KBM-7 (cell line): Measurements from ENCODE around the gene MTG1.
"Not testable (repeated sequence)": the region's sequence is repeated elsewhere in the genome, so short reads cannot be mapped to it uniquely, and the experiment has no call there.

Source experiments
- DNase-seq: peaks from one replicate; pipeline ENCODE4 v3.0.0-alpha.2; 2015
- in situ Hi-C: fragments of 300-500 bp; cut with MboI; formaldehyde crosslinking; loops from 2 replicates; pipeline ENCODE4 v1.14.3; 2020; ENCODE audit warnings: low sequenced_read_pairs, low pct_unique_long_range_greater_than_20kb, mixed read lengths

The MTG1 gene

GRCh38 chr10:133358162-133358924 lies 35.6 kb upstream of the MTG1 start:
- no peak for DNase-seq
- in situ Hi-C loops: no loop called here

- in situ Hi-C loops: no loop called here
- no peak for DNase-seq
Measured at GRCh38 chr10:133358925-133359310, 35.0 kb upstream of the MTG1 start.

- no peak for DNase-seq
- in situ Hi-C loops: no loop called here
Measured at GRCh38 chr10:133359554-133359971, 34.4 kb upstream of the MTG1 start.

DNA sequence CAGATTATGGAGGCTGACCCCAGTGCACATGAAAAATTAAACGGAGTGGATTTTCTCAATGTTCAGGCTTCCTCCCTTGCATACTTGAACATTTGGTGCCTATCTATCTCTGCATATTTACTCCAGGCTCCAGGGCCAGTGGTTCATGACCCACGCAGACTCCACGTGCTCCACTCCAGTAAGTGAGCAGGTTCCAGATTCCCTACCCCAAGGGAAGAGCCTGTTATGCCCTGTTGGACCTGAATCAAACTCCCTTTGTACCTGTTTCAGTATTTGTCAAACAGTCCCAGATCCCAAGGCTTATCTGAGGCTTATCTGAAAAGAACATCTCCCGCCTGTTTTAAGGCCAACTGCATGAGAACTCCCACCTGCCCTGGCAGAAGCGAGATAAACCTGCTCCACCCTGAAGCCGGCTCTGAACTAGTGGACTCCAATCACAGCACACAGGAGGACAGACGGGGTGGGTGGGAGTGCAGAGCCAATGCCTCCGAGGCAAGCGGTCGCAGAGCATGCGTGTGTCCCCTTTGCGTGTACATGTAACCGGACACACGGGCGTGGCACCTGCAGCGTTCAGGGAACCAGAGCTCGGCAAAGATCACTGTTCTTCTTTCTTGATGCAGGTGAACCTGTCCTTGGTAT lies 33.9 kb upstream of the MTG1 start:
- DNase-seq: no peak
- in situ Hi-C loops: no loop called here

DNA sequence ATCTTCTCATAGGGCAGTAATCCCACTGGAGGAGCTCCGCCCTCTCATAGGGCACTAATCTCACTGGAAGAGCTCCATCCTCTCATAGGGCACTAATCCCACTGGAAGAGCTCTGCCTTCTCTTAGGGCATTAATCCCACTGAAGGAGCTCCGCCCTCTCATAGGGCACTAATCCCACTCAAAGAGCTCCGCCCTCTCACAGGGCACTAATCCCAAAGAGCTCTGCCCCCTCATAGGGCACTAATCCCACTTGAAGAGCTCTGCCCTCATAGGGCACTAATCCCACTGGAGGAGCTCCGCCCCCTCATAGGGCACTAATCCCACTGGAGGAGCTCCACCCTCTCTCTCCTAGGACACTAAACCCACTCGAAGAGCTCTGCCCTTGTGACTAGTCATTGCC lies 32.7 kb upstream of the MTG1 start:
- in situ Hi-C loops: no loop called here
- no peak for DNase-seq

DNA sequence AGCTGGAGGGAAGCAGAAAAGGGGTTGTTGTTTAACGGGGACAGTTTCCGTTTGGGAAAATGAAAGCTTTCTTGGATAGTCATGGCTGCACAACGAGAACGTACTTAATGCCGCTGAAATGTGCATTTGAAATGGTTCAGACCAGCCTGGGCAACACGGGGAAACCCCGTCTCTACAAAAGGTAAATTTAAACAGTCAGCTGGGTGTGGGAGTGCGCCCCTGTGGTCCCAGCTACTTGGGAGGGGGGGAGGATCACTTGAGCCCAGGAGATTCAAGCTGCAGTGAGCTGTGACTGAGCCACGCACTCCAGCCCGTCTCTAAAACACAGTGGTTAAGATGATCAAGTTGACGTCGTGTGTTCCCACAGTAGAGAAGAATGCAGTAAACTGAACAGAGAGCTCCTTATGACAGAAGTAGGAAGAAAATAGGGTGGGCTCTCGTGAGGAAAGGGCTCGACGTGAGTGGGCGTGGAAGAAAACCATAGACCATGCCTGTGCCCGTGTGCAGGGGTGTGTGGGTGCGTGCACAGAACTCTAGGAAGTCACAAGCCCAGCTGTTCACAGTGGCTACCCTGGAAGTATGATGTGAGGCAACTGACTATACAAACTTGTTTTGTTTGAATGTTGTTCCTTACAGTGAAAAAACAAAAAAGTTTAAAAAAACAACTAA lies 32.0 kb upstream of the MTG1 start:
- in situ Hi-C loops: no loop called here
- no peak for DNase-seq

DNA sequence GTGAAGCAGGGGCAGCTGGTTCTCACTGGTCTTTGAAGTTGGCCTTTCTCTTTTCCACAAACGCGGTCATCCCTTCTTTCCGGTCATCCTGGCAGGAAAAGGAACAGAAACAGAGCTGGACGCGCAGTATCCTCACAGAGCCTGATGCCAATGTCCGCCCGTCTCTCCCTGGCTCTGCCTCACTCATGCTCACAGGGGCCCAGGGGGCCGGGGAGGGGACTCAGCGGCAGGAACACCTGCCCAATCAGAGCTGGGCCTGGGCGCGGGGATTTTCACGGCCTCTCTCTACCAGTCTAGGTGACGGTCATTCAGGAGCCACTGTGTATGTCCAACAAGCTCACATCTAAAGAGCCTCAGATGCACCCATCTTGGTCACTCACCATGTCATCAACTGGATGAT lies 31.1 kb upstream of the MTG1 start:
- no peak for DNase-seq
- in situ Hi-C loops: no loop called here

- no peak for DNase-seq
- in situ Hi-C loops: no loop called here
Measured at GRCh38 chr10:133364645-133365431, 29.1 kb upstream of the MTG1 start.

- DNase-seq: no peak
- in situ Hi-C loops: no loop called here
Measured at GRCh38 chr10:133365461-133366129, 28.4 kb upstream of the MTG1 start.

DNA sequence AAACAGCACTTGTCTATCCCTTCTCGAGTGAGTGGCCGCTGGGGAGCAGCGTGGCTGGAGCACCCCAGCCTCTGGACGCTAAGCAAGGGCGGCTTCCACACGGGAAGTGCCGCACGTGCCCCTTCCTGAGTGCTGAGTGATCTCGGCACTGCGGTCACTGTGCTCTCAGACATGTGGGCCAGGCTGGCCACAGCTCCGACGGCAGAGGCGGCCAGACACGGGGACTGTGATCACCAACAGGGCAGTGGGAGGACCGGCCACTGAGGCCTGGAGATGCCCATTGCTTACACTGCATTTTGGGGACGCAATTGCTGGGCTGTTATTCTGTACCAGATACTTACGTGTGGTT lies 27.9 kb upstream of the MTG1 start:
- in situ Hi-C loops: no loop called here

GRCh38 chr10:133366751-133367150 lies 27.2 kb upstream of the MTG1 start:
- in situ Hi-C loops: no loop called here
- DNase-seq: no peak

More for the DNA sequence above, 27.9 kb upstream of the MTG1 start:
- no peak for DNase-seq

DNA sequence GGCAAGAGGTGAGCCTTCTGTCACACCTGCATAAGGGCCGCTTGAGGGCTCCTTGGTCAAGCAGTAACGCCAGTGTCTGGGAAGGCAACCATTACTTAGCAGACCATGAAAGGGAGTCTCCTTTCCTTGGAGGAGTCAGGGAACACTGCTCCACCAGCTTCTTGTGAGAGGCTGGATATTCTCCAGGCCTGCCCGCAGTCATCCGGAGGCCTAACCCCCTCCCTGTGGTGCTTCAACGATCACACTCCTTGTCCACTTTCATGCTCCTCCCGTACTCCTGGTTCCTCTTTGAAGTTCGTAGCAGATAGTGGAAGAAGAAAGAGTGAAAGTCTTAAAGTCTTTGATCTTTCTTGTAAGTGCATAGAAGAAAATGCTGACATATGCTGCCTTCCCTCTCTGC lies 26.5 kb upstream of the MTG1 start:
- in situ Hi-C loops, DNase-seq: not testable (repeated sequence)

- DNase-seq: no peak
- in situ Hi-C loops: no loop called here
Measured at GRCh38 chr10:133368153-133368552, 25.8 kb upstream of the MTG1 start.

GRCh38 chr10:133370030-133370786 lies 23.7 kb upstream of the MTG1 start:
- in situ Hi-C loops: no loop called here
- no peak for DNase-seq

DNA sequence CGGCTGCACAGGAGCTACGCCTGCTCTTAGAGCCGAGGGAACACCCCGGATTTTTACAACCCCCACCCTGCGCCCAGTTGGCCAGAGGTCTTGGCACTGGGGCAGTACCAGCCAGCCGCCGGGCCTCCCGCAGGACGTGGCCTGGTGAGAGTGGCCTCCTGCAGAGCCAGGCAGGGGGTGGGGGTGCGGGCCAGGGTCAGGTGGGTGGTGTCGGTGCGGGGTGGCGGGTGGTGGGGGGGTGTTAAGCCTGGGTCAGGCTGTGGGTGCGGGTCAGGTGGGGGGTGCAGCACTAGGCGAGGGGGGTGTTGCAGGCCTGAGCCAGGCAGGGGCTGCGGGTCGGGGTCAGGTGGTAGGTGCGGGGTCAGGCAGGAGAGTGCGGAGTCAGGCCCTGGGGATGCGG lies 21.4 kb upstream of the MTG1 start:
- in situ Hi-C loops: no loop called here
- no peak for DNase-seq

- in situ Hi-C loops: no loop called here
- peak; percentile 86 for DNase-seq
Measured at GRCh38 chr10:133373174-133374090, 20.5 kb upstream of the MTG1 start, which contains the start of gene ECHS1. ECHS1 (minus strand) TSS chr10:133373354; CDS start chr10:133373333, 21 bp downstream.

DNA sequence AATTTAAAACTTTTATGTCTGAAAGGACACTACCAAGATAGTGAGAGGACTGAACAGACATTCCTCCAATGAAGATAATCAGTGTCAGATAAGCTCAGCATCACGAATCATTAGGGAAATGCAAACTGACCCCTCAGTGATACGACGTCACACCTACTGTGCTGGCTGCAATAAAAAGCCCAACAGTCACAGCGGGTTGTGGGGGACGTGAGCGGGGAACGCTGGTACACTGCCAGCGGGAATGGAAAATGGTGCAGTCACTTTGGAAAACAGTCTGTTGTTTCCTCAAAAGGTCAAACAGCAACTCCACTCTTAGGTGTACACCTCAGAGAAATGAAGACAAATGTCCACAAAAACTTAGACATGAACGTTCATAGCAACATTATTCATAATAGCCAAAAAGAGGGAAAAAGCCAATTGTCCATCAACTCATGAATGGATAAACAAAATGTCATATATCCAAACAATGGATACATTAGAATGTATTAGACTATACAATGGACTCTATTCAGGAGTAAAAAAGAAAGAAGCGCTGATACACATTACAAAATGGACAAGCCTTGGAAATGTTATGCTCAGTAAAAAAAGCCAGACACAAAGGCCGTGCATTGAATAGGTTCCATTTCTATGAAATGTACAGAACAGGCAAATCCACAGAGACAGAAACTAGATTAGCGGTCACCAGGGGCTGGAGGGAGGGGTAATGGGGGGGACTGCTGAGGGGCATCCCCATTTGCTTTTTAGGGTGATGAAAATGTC lies 18.4 kb upstream of the MTG1 start:
- in situ Hi-C loops: no loop called here
- DNase-seq: no peak
